Esophagus squamous epithelium (tissue), 4 donors: ENCODE measurements around the gene WDR75.

Source experiments
- POLR2A ChIP-seq, 4 donors: fragments of 450-650 bp; IDR thresholded peaks; one replicate each; pipeline ENCODE4 v1.6.1; 2017; ENCODE audit warnings: antibody characterized with exemption in 4 of 4, mild to moderate bottlenecking in 4 of 4, moderate library complexity in 3 of 4
- TF ChIP-seq, protein P1 (sequence below), 6 experiments: fragments of 450-650 bp in 4 of 6; fragments of 200-600 bp in 2 of 6; sonication (generic) in 2 of 6; IDR thresholded peaks; one replicate each; pipeline ENCODE4 v1.5.1; 2016 to 2019; ENCODE audit warnings: antibody characterized with exemption in 6 of 6, mild to moderate bottlenecking in 4 of 6, moderate library complexity in 4 of 6

DNA sequence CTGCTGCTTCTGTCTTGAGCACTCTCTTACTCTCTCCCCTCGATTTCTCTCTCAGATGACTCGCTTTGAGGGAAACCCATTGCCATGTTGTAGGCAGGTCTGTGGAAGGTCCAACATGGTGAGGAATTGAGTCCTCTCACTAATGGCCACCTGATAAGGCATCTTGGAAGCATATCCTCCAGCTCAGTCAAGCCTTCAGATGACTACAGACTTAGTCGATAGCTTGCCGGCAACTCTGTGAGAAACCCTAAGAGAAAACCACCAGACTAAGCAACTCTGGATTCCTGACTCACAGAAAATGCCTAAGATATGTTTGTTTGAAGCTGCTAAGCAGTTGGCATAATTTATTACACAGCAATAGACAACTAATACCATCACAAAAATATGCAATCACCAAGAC lies 51.2 kb downstream of the WDR75 start:
- no peak for TF ChIP-seq POLR2A (IDR thresholded peaks at IDR 0.05)
- TF ChIP-seq, protein P1, sequence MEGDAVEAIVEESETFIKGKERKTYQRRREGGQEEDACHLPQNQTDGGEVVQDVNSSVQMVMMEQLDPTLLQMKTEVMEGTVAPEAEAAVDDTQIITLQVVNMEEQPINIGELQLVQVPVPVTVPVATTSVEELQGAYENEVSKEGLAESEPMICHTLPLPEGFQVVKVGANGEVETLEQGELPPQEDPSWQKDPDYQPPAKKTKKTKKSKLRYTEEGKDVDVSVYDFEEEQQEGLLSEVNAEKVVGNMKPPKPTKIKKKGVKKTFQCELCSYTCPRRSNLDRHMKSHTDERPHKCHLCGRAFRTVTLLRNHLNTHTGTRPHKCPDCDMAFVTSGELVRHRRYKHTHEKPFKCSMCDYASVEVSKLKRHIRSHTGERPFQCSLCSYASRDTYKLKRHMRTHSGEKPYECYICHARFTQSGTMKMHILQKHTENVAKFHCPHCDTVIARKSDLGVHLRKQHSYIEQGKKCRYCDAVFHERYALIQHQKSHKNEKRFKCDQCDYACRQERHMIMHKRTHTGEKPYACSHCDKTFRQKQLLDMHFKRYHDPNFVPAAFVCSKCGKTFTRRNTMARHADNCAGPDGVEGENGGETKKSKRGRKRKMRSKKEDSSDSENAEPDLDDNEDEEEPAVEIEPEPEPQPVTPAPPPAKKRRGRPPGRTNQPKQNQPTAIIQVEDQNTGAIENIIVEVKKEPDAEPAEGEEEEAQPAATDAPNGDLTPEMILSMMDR (IDR thresholded peaks at IDR 0.05), result no peak
